WTC11 (cell line): ENCODE data around the gene G3BP2. TPM values are rescaled to one million over a fixed set of nuclear protein-coding genes. Genes with fewer than 3 reads are reported as not detected.

Source experiments
- ATAC-seq: fragments of 200-7000 bp; cut with Tn5 transposase; 2 replicates; pipeline ENCODE4 v1.10.0; 2021; ENCODE audit warnings: mild to moderate bottlenecking, moderate library complexity
- CTCF ChIA-PET: fragments of 300-600 bp; sonication (Branson Sonifier 250); formaldehyde crosslinking; loops from one replicate; lab custom pipeline; 2021; ENCODE audit warnings: antibody characterized with exemption; lab: Charles Lee
- POLR2A ChIA-PET: fragments of 350-600 bp; sonication (Branson Sonifier 250); formaldehyde crosslinking; loops from one replicate; lab custom pipeline; 2021; ENCODE audit warnings: antibody characterized with exemption; lab: Charles Lee
- DNase-seq: peaks from one replicate; pipeline ENCODE4 v3.0.0; 2021; ENCODE audit warnings: low spot score
- H3K27ac Mint-ChIP-seq: 2 replicates; pipeline ENCODE4 v1.8.0; 2021; ENCODE audit warnings: mixed read lengths
- H3K27me3 Mint-ChIP-seq: 2 replicates; pipeline ENCODE4 v1.8.0; 2021; ENCODE audit warnings: low read depth, mild to moderate bottlenecking, moderate library complexity, mixed read lengths
- H3K36me3 Mint-ChIP-seq: 2 replicates; pipeline ENCODE4 v1.8.0; 2021; ENCODE audit warnings: mixed read lengths
- H3K4me1 Mint-ChIP-seq: 2 replicates; pipeline ENCODE4 v1.8.0; 2022; ENCODE audit warnings: mixed read lengths
- H3K4me3 Mint-ChIP-seq: 2 replicates; pipeline ENCODE4 v1.8.0; 2021; ENCODE audit warnings: mild to moderate bottlenecking, moderate library complexity, mixed read lengths
- H3K9me3 Mint-ChIP-seq: 2 replicates; pipeline ENCODE4 v1.8.0; 2021; ENCODE audit warnings: mixed read lengths
- AFF4 ChIP-seq: sonication (generic); formaldehyde crosslinking; IDR thresholded peaks from 2 replicates; pipeline ENCODE4 v1.8.1; 2023; ENCODE audit warnings: mild to moderate bottlenecking, missing genetic modification reagents, borderline replicate concordance
- AR ChIP-seq: fragments of 250-450 bp; sonication (Bioruptor Pico); IDR thresholded peaks from 2 replicates; pipeline ENCODE4 v1.9.0; 2021; ENCODE audit warnings: mild to moderate bottlenecking
- ARID4B ChIP-seq: sonication (generic); formaldehyde crosslinking; IDR thresholded peaks from 2 replicates; pipeline ENCODE4 v1.8.0; 2023; ENCODE audit warnings: missing genetic modification reagents, mild to moderate bottlenecking, borderline replicate concordance
- CBFB ChIP-seq: sonication (generic); formaldehyde crosslinking; IDR thresholded peaks from 2 replicates; pipeline ENCODE4 v1.8.1; 2022; ENCODE audit warnings: mild to moderate bottlenecking, low read depth, missing genetic modification reagents
- CREB1 ChIP-seq: sonication (generic); formaldehyde crosslinking; IDR thresholded peaks from 2 replicates; pipeline ENCODE4 v1.8.0; 2023; ENCODE audit warnings: mild to moderate bottlenecking, missing genetic modification reagents
- EMX1 ChIP-seq: fragments of 250-450 bp; sonication (Bioruptor Pico); IDR thresholded peaks from 2 replicates; pipeline ENCODE4 v1.8.0; 2021; ENCODE audit warnings: mild to moderate bottlenecking
- ERG ChIP-seq: fragments of 250-450 bp; sonication (Bioruptor Pico); IDR thresholded peaks from 2 replicates; pipeline ENCODE4 v1.8.0; 2021; ENCODE audit warnings: mild to moderate bottlenecking
- FOXP1 ChIP-seq: sonication (generic); formaldehyde crosslinking; IDR thresholded peaks from 2 replicates; pipeline ENCODE4 v1.8.0; 2022; ENCODE audit warnings: missing genetic modification reagents, mild to moderate bottlenecking, moderate library complexity, borderline replicate concordance
- GABPB1 ChIP-seq: sonication (generic); formaldehyde crosslinking; IDR thresholded peaks from 2 replicates; pipeline ENCODE4 v1.8.1; 2023; ENCODE audit warnings: mild to moderate bottlenecking, missing genetic modification reagents
- HMGXB4 ChIP-seq: sonication (generic); formaldehyde crosslinking; IDR thresholded peaks from 2 replicates; pipeline ENCODE4 v1.8.1; 2023; ENCODE audit warnings: mild to moderate bottlenecking, moderate library complexity, missing genetic modification reagents
- JAZF1 ChIP-seq: fragments of 250-450 bp; sonication (Bioruptor Pico); IDR thresholded peaks from 2 replicates; pipeline ENCODE4 v1.9.0; 2021; ENCODE audit warnings: moderate library complexity, mild to moderate bottlenecking, inconsistent platforms
- NR1H2 ChIP-seq: sonication (generic); formaldehyde crosslinking; IDR thresholded peaks from 2 replicates; pipeline ENCODE4 v1.9.0; 2021; ENCODE audit warnings: mild to moderate bottlenecking, moderate library complexity, missing genetic modification reagents
- NR3C1 ChIP-seq: sonication (generic); formaldehyde crosslinking; conservative IDR thresholded peaks from 2 replicates; pipeline ENCODE4 v1.8.1; 2023; ENCODE audit warnings: low read depth, mild to moderate bottlenecking, missing genetic modification reagents
- PREB ChIP-seq: sonication (generic); formaldehyde crosslinking; IDR thresholded peaks from 2 replicates; pipeline ENCODE4 v1.8.1; 2022; ENCODE audit warnings: mild to moderate bottlenecking, missing genetic modification reagents, moderate library complexity, borderline replicate concordance
- RELA ChIP-seq: sonication (generic); formaldehyde crosslinking; IDR thresholded peaks from 2 replicates; pipeline ENCODE4 v1.8.1; 2022; ENCODE audit warnings: missing genetic modification reagents, mild to moderate bottlenecking, borderline replicate concordance
- SMAD3 ChIP-seq: sonication (generic); formaldehyde crosslinking; IDR thresholded peaks from 2 replicates; pipeline ENCODE4 v1.8.0; 2022; ENCODE audit warnings: missing genetic modification reagents, mild to moderate bottlenecking, borderline replicate concordance
- SMAD4 ChIP-seq: sonication (generic); formaldehyde crosslinking; IDR thresholded peaks from 2 replicates; pipeline ENCODE4 v1.8.0; 2022; ENCODE audit warnings: mild to moderate bottlenecking, missing genetic modification reagents
- USF1 ChIP-seq: sonication (generic); formaldehyde crosslinking; IDR thresholded peaks from 2 replicates; pipeline ENCODE4 v1.8.0; 2022; ENCODE audit warnings: mild to moderate bottlenecking, missing genetic modification reagents
- ZNF232 ChIP-seq: sonication (generic); formaldehyde crosslinking; IDR thresholded peaks from 2 replicates; pipeline ENCODE4 v1.8.0; 2022; ENCODE audit warnings: mild to moderate bottlenecking, missing genetic modification reagents
- ZNF263 ChIP-seq: sonication (generic); formaldehyde crosslinking; IDR thresholded peaks from 2 replicates; pipeline ENCODE4 v1.8.1; 2022; ENCODE audit warnings: low read depth, mild to moderate bottlenecking, moderate library complexity, missing genetic modification reagents
- ZNF423 ChIP-seq: fragments of 250-450 bp; sonication (Bioruptor Pico); IDR thresholded peaks from 2 replicates; pipeline ENCODE4 v2.1.2; 2022; ENCODE audit warnings: mild to moderate bottlenecking, moderate library complexity
- total RNA-seq: library from RNA; stranded (reverse); gene quantifications from 3 replicates; pipeline ENCODE4 v1.2.3, GENCODE V29; 2021

G3BP2 gene
- total RNA-seq, 1 experiment from 2014 or later, result 284 TPM

GRCh38 chr4:75675004-75675531, 1.9 kb upstream of the G3BP2 start (continued):
- TF ChIP-seq ERG (CRISPR knock-in tag), result no peak
- no peak for TF ChIP-seq CREB1 (CRISPR knock-in tag)
- no peak for TF ChIP-seq GABPB1 (CRISPR knock-in tag)
- TF ChIP-seq SMAD4 (CRISPR knock-in tag), result no peak
- no peak for TF ChIP-seq HMGXB4
- TF ChIP-seq FOXP1 (CRISPR knock-in tag), result no peak
- TF ChIP-seq EMX1, result no peak
- TF ChIP-seq NR3C1, result no peak
- TF ChIP-seq ZNF263 (CRISPR knock-in tag), result no peak

- ChIA-PET CTCF (interaction anchor here (1.0 to 1.4 kb wide), 3 partner anchors 31 to 50 kb away, joined by 4 to 7 read pairs (median 5); partner anchors contain the start of gene USO1), POLR2A (interaction anchor here (0.5 to 3.4 kb wide), 5 partner anchors 42 to 266 kb away, joined by 3 to 28 read pairs (median 4); partner anchors contain the start of gene USO1)
- DNase-seq, result no peak
- H3K4me3 Mint-ChIP-seq, result peak overlapping the region; percentile 96
- no peaks in the 10 kb centered on the region for H3K36me3 Mint-ChIP-seq
- ATAC-seq, result no peak
- no peaks in the 10 kb centered on the region for H3K9me3 Mint-ChIP-seq
- no peaks in the 10 kb centered on the region for H3K27me3 Mint-ChIP-seq
- H3K4me1 Mint-ChIP-seq, result peaks cover 57% of the 10 kb centered on the region
- H3K27ac Mint-ChIP-seq, result peak overlapping the region; percentile 100
- no peak for TF ChIP-seq AFF4
- no peak for TF ChIP-seq SMAD3 (CRISPR knock-in tag)
- TF ChIP-seq ZNF423 (CRISPR knock-in tag), result no peak
- TF ChIP-seq JAZF1 (CRISPR knock-in tag), result no peak
- no peak for TF ChIP-seq PREB (CRISPR knock-in tag)
- no peak for TF ChIP-seq USF1
- TF ChIP-seq ZNF232 (CRISPR knock-in tag), result no peak
- TF ChIP-seq AR (CRISPR knock-in tag), result no peak
- TF ChIP-seq NR1H2, result no peak
- TF ChIP-seq RELA (CRISPR knock-in tag), result no peak
- no peak for TF ChIP-seq CBFB (CRISPR knock-in tag)
- no peak for TF ChIP-seq ARID4B (CRISPR knock-in tag)
Measured at GRCh38 chr4:75673959-75674328, 733 bp upstream of the G3BP2 start.
